ENCODE results near the gene MMP28. TPM values are rescaled to one million over a fixed set of nuclear protein-coding genes. Genes with fewer than 3 reads are reported as not detected.

The MMP28 gene
- total and polyA plus RNA-seq, 2 of the 4 experiments (the other 2 are of a cell fraction) = 0.18 TPM; not detected in 1

GRCh38 chr17:35764123-35764991, 31.1 kb downstream of the MMP28 start (continued):
- TF ChIP-seq CTCF (conservative IDR thresholded peaks at IDR 0.05; ENCODE audit: low read depth, low read length) = peak; percentile 98

GRCh38 chr17:35763767-35764122, 31.7 kb downstream of the MMP28 start:
- no peak overlapping the region for H3K56ac ChIP-seq (ENCODE audit: extremely low read depth, insufficient read depth, low read length)
- dilution Hi-C loops (cut with HindIII; ENCODE audit: low sequenced_read_pairs, unreplicated experiment) = no loop called here
- no TSS peak for BruUV-seq (replicated peaks)
- no peak for TF ChIP-seq SMC3 (IDR thresholded peaks at IDR 0.05; ENCODE audit: low read depth, low read length)
- TF ChIP-seq MXI1 (IDR thresholded peaks at IDR 0.05; ENCODE audit: borderline replicate concordance, low read depth, low read length) = no peak
- no peak for TF ChIP-seq RAD21 (IDR thresholded peaks at IDR 0.05; ENCODE audit: low read length)
- no peak for TF ChIP-seq CHD1 (IDR thresholded peaks at IDR 0.05; ENCODE audit: low read depth, low read length)
- no peak for TF ChIP-seq POLR2A (IDR thresholded peaks at IDR 0.05; ENCODE audit: low read depth, low read length)
- no peak for TF ChIP-seq USF2 (IDR thresholded peaks at IDR 0.05; ENCODE audit: low read depth, low read length)
- no peak for TF ChIP-seq RCOR1 (IDR thresholded peaks at IDR 0.05; ENCODE audit: insufficient replicate concordance, low read length)
- TF ChIP-seq RFX5 (IDR thresholded peaks at IDR 0.05; ENCODE audit: low read depth, low read length) = no peak
- no peak for TF ChIP-seq FOS (IDR thresholded peaks at IDR 0.05; ENCODE audit: low read depth, low read length)
- no peak for TF ChIP-seq NFE2L2 (IDR thresholded peaks at IDR 0.05; ENCODE audit: low read depth, low read length)
- no peak for TF ChIP-seq CEBPB (IDR thresholded peaks at IDR 0.05; ENCODE audit: low read depth, low read length)

More at GRCh38 chr17:35763767-35764122, 31.7 kb downstream of the MMP28 start:
- no peak overlapping the region for H4K5ac ChIP-seq (ENCODE audit: low read depth, low read length)
- H2BK20ac ChIP-seq (ENCODE audit: low read depth, low read length) = no peak overlapping the region
- peak overlapping the region; percentile 85 for H2AK9ac ChIP-seq (replicated peaks; ENCODE audit: low read depth, low read length, poor library complexity)
- peak overlapping the region; percentile 95 for H3K4me2 ChIP-seq (ENCODE audit: low read depth, low read length)
- H3K27ac ChIP-seq (ENCODE audit: insufficient read depth, low read length) = no peak overlapping the region; the same call in 1 of the 2 replicates
- 0% methylated on average over 3 of the region's 17 CpGs; no CpG with 5 or more reads in 1 of the 2 experiments for WGBS, 2 experiments (ENCODE audit: extremely low coverage in 2 of 2, insufficient read length in 1 of 2)
- H2BK5ac ChIP-seq (ENCODE audit: low read depth, low read length, poor library complexity, severe bottlenecking) = no peak overlapping the region
- H4K91ac ChIP-seq (ENCODE audit: insufficient read depth, low read depth, low read length) = no peak overlapping the region
- H3K14ac ChIP-seq (replicated peaks; ENCODE audit: low read depth, low read length) = no peak overlapping the region
- no peaks in the 10 kb centered on the region for H3K79me1 ChIP-seq (ENCODE audit: low read depth in 1 of 2, low read length in 2 of 2)
- peaks cover 26% of the 10 kb centered on the region for H3K27me3 ChIP-seq (ENCODE audit: control insufficient read depth, insufficient read depth, low read length)
- no peak overlapping the region for H2AK5ac ChIP-seq (ENCODE audit: low read depth, low read length)
- no peak overlapping the region for H4K8ac ChIP-seq (ENCODE audit: low read depth in 2 of 2, low read length in 2 of 2)
- H3K9me1 ChIP-seq (ENCODE audit: insufficient read depth, low read length) = no peaks in the 10 kb centered on the region
- DNase-seq (no peak), ATAC-seq (ENCODE audit: low read depth) (no peak; the same call in 1 of the 2 replicates)
- in situ Hi-C loops (cut with MboI; ENCODE audit: low sequenced_read_pairs) = loop anchor here (5.0 kb wide), 1 partner anchor 44 kb away; the partner anchor contains the start of gene TAF15
- intact Hi-C loops (cut with micrococcal nuclease) = loop anchor here (1.0 kb wide), 1 partner anchor 41 kb away; no protein-coding TSS in a partner anchor
- peak overlapping the region; percentile 93 for H2AFZ ChIP-seq (replicated peaks; ENCODE audit: low read length, poor library complexity)
- H4K20me1 ChIP-seq (ENCODE audit: insufficient read depth, low read length) = peaks cover 8% of the 10 kb centered on the region; the same call in 1 of the 2 replicates
- ChIA-PET POLR2A (ENCODE audit: unreplicated experiment) (no interaction called here), CTCF (interaction anchor here (0.6 to 2.6 kb wide), 21 partner anchors 9 to 456 kb away, joined by 3 to 34 read pairs (median 6); partner anchors contain the start of genes MMP28 and TAF15)
- H3K9ac ChIP-seq (ENCODE audit: low read depth, low read length) = peak overlapping the region; percentile 71; the same call in 1 of the 2 replicates
- no peaks in the 10 kb centered on the region for H3K9me3 ChIP-seq (ENCODE audit: control insufficient read depth, insufficient read depth, low read length)
- H3K23ac ChIP-seq (ENCODE audit: low read depth, low read length) = no peak overlapping the region
- H3K18ac ChIP-seq (ENCODE audit: low read depth, low read length) = no peak overlapping the region
- no peaks in the 10 kb centered on the region for H3K36me3 ChIP-seq (ENCODE audit: control insufficient read depth, insufficient read depth, low read length)
- no peak overlapping the region for H3K4ac ChIP-seq (ENCODE audit: low read depth, low read length)
- peak overlapping the region; percentile 35; the same call in 1 of the 2 replicates for H3K4me3 ChIP-seq (ENCODE audit: insufficient read depth, low read depth, low read length)
- peaks cover 3% of the 10 kb centered on the region for H3K4me1 ChIP-seq (ENCODE audit: control insufficient read depth, insufficient read depth, low read length)
- H2BK15ac ChIP-seq (ENCODE audit: low read depth, low read length) = no peak overlapping the region
- H2BK120ac ChIP-seq (ENCODE audit: low read depth, low read length) = no peak overlapping the region

Data from IMR-90 (cell line).